Right lobe of liver (tissue), 4 donors: ENCODE results near the gene FADS6.

Source experiments
- POLR2A ChIP-seq: fragments of 450-650 bp; IDR thresholded peaks from one replicate; pipeline ENCODE4 v1.6.1; 2017; ENCODE audit warnings: antibody characterized with exemption, mild to moderate bottlenecking
- TF ChIP-seq, protein P1 (sequence below), 4 donors: fragments of 200-600 bp in 3 of 4; fragments of 450-650 bp in 1 of 4; IDR thresholded peaks; one replicate each; pipeline versions ENCODE4 v1.5.1 to v1.8.0; 2016 to 2022; ENCODE audit warnings: antibody characterized with exemption in 4 of 4, mild to moderate bottlenecking in 2 of 4
- donor health status: DM: no; HTN: no; CAD: no.
- donor health status: DM: no; HTN: no; CAD: no.
- donor health status: DM: no; HTN: yes; CAD: no.

DNA sequence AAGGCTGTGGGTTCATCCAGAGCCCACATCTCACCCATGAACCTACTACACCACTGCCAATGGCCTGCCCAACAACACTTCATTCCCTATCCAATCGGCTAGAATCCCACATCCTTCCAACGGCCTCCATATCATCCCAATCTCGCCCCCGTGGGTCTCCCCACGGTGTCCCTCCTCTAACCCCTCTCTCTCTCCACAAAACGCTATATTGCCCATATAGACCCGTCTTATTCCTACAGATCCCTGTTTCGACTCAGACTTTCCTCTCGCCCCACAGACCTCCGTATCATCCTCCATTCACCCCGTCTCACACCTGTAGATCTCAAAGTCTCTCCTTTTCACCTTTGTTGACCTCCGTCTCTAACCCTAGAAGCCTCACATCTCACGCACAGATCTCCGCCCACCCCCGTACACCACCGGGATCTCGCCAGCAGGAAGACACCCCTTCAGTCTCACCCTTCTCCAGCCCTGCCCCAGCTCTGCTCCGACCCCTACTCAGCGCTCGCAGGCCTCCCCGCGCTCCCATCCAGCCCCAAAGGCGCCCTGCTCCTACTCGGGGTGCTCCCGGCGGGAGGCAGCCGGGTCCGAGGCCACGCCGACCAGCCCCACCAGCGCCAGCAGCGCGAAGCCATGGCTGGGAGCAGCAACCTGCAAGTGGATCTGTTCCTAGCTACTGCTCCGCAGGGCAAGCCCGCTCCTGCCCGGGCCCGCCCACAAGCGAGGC lies 21.0 kb downstream of the FADS6 start, which contains the start of gene FDXR:
- TF ChIP-seq, protein P1, sequence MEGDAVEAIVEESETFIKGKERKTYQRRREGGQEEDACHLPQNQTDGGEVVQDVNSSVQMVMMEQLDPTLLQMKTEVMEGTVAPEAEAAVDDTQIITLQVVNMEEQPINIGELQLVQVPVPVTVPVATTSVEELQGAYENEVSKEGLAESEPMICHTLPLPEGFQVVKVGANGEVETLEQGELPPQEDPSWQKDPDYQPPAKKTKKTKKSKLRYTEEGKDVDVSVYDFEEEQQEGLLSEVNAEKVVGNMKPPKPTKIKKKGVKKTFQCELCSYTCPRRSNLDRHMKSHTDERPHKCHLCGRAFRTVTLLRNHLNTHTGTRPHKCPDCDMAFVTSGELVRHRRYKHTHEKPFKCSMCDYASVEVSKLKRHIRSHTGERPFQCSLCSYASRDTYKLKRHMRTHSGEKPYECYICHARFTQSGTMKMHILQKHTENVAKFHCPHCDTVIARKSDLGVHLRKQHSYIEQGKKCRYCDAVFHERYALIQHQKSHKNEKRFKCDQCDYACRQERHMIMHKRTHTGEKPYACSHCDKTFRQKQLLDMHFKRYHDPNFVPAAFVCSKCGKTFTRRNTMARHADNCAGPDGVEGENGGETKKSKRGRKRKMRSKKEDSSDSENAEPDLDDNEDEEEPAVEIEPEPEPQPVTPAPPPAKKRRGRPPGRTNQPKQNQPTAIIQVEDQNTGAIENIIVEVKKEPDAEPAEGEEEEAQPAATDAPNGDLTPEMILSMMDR (IDR thresholded peaks at IDR 0.05), result no peak
- TF ChIP-seq POLR2A, result peak; percentile 87
